Central memory CD8-positive, alpha-beta T cell (primary cell): ENCODE results near the gene ACTA1.
"Not testable (repeated sequence)": the region's sequence is repeated elsewhere in the genome, so short reads cannot be mapped to it uniquely, and the experiment has no call there.

ENCODE experiments used
- ATAC-seq: fragments of 150-1000 bp; cut with Tn5 transposase; replicated peaks from 2 replicates; pipeline ENCODE4 v1.10.0; 2022; ENCODE audit warnings: mild to moderate bottlenecking, moderate FRiP score, moderate number of reproducible peaks; ENCODE audit not compliant: poor library complexity, severe bottlenecking; ENCODE audit errors: extremely low read depth
- DNase-seq, 2 donors: peaks; one replicate each; pipeline ENCODE4 v3.0.0; 2021; ENCODE audit warnings: low spot score in 2 of 2
- H3K27ac Mint-ChIP-seq: one replicate; pipeline ENCODE4 v1.8.0; 2022; ENCODE audit warnings: low read depth, mild to moderate bottlenecking, moderate library complexity, mixed read lengths
- H3K27me3 Mint-ChIP-seq: one replicate; pipeline ENCODE4 v1.8.0; 2022; ENCODE audit warnings: mixed read lengths
- H3K36me3 Mint-ChIP-seq: one replicate; pipeline ENCODE4 v1.8.0; 2022; ENCODE audit warnings: mild to moderate bottlenecking, moderate library complexity, mixed read lengths; ENCODE audit not compliant: insufficient read depth
- H3K4me1 Mint-ChIP-seq: one replicate; pipeline ENCODE4 v1.8.0; 2022; ENCODE audit warnings: mixed read lengths
- H3K4me3 Mint-ChIP-seq: one replicate; pipeline ENCODE4 v1.8.0; 2022; ENCODE audit warnings: mild to moderate bottlenecking, moderate library complexity, mixed read lengths
- H3K9me3 Mint-ChIP-seq: one replicate; pipeline ENCODE4 v1.8.0; 2022; ENCODE audit warnings: mixed read lengths

The ACTA1 gene

DNA sequence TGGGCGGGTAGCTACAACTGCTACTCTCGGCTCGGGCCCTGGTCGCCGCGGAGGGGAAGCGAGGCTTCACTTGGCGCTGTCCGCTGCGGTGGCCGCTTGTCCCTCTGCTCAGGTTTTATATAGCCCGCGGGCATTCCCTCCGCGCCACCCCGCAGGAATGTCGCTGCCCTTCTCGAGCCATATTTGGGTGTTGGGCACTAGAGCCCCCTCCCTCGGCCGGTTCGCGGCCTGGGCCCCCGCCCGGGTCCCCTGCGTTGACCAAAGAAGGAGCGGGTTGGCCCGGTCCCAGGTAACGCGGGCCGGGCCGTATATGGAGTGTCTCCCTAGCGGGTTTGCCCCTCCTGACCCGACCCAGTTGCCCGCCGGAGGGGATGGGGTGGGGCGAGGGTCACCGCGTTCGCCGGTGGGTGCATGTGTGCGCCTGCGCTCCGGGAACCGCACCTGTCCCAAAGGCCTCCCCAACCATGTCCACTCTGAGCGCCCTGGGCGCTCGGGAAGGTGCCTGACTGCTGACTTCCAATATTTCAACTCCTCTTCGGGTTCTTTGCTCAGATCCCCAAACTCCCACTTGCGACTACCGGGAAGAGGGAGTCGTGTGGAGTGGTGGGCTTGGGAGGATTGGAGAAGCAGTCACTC is at the start of gene ACTA1:
ACTA1 (minus strand) TSS at position 90 of the 636 bp plus-strand sequence. CDS start 979 bp downstream, outside the sequence.
- ATAC-seq (no peak), DNase-seq (no peak)
- H3K36me3 Mint-ChIP-seq, result peaks cover 4% of the 10 kb centered on the region
- H3K4me3 Mint-ChIP-seq, result no peak within 1 kb of the TSS
- peaks cover 68% of the 10 kb centered on the region for H3K27me3 Mint-ChIP-seq
- H3K9me3 Mint-ChIP-seq, result no peaks in the 10 kb centered on the region
- no peak within 1 kb of the TSS for H3K27ac Mint-ChIP-seq
- H3K4me1 Mint-ChIP-seq, result peaks cover 18% of the 10 kb centered on the region

DNA sequence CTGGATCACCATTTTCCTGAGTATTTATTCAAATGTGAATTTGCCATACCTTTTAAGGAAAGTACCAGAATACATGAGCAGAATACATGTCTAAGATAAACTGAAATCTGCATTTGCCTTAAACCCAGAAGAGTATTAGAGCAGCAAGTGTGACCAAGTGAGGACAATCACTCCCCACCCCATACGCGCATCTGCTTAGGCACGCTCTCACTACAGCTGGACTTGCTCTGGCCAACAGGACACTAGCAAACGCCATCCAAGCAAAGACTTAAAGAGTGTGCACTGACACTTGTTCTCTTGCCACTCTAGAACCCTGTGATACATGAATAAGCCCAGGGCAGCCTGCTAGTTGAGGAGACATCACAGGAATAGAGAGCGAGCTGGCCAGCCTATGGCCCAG is 48.6 kb upstream of the ACTA1 start:
- H3K36me3 Mint-ChIP-seq, result peaks cover 51% of the 10 kb centered on the region
- H3K27ac Mint-ChIP-seq, result no peak overlapping the region
- DNase-seq (no peak), ATAC-seq (no peak)
- no peaks in the 10 kb centered on the region for H3K9me3 Mint-ChIP-seq
- H3K4me1 Mint-ChIP-seq, result peaks cover 10% of the 10 kb centered on the region
- H3K4me3 Mint-ChIP-seq, result no peak overlapping the region
- H3K27me3 Mint-ChIP-seq, result no peaks in the 10 kb centered on the region

DNA sequence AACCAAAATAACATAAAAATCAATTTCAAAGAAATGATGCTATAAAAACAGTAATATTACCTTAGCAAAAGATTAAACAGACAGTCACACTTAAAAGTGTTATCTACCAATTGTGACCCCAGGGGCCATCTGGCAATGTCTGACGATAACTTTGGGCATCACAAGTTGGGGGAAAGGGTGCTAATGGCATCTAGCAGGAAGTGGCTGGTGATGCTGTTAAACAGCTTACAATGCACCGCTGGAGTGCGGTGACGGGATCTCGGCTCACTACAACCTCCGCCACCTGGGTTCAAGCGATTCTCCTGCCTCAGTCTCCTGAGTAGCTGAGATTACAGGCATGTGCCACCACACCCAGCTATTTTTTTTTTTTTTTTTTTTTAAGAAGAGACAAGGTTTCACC is 46.6 kb upstream of the ACTA1 start:
- DNase-seq (peak in 1 of 2 donors; percentile 10), ATAC-seq (peak; percentile 40)
- Mint-ChIP-seq H3K27ac (peak overlapping the region; percentile 7), H3K4me1 (peaks cover 10% of the 10 kb centered on the region), H3K9me3 (no peaks in the 10 kb centered on the region), H3K36me3 (peaks cover 54% of the 10 kb centered on the region), H3K4me3 (no peak overlapping the region), H3K27me3 (no peaks in the 10 kb centered on the region)

DNA sequence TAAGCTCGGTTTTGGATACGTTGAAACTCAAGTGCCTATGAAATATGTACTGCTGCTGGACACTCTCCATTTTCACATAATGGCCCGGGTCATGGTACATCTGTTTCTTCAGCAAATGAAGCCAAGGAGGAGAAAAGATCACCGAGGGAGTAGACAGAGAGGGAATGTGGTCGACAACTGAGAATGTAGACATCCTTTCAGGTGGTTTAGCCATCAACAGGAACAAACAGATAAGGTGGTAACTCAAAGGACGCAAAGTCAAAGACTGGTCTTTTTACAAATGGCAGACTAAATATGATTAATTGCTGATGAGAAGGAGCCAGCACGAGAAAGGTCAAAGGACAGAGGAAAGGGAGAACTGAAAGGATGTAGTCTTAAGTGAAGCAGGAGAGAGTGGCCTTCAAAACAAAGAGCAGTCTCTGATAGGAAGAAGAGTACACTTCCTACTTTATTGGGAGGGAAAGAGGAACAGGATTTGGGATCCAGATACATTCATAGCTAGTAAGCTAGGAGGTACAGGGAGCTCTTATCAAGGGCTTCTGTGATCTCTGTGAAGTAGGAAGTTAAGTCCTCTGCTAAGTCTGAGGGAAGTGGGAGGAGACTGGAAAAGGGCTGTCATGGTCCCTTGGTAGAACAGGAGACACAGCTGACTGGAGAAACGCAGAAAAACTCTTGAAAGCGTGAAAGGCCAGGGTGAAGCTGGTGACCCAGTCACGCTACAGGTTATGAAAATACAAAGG is 45.9 kb upstream of the ACTA1 start:
- Mint-ChIP-seq H3K9me3 (no peaks in the 10 kb centered on the region), H3K36me3 (peaks cover 55% of the 10 kb centered on the region), H3K4me3 (no peak overlapping the region), H3K4me1 (peaks cover 10% of the 10 kb centered on the region), H3K27me3 (no peaks in the 10 kb centered on the region), H3K27ac (peak overlapping the region; percentile 7)
- DNase-seq (no peak), ATAC-seq (no peak)

DNA sequence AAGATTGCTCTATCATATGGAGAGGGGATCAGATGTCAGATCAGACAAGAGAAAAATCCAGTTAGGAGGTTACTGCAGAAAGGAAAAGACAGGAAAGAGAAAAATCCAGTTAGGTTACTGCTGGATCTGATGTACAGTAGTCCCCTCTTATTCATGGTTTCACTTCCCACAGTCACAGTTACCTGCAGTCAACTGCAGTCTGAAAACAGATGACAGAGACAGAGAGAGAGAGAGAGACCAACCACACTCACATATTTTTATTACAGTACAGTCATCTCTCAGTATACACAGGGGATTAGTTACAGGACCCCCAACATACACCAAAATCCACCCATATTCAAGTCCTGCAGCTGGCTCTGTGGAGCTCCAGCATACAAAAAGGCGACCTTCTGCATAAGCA is 45.0 kb upstream of the ACTA1 start:
- H3K4me3 Mint-ChIP-seq, result no peak overlapping the region
- H3K36me3 Mint-ChIP-seq, result peaks cover 60% of the 10 kb centered on the region
- H3K9me3 Mint-ChIP-seq, result no peaks in the 10 kb centered on the region
- no peak overlapping the region for H3K27ac Mint-ChIP-seq
- H3K27me3 Mint-ChIP-seq, result no peaks in the 10 kb centered on the region
- H3K4me1 Mint-ChIP-seq, result peaks cover 17% of the 10 kb centered on the region
- DNase-seq (no peak), ATAC-seq (no peak)

DNA sequence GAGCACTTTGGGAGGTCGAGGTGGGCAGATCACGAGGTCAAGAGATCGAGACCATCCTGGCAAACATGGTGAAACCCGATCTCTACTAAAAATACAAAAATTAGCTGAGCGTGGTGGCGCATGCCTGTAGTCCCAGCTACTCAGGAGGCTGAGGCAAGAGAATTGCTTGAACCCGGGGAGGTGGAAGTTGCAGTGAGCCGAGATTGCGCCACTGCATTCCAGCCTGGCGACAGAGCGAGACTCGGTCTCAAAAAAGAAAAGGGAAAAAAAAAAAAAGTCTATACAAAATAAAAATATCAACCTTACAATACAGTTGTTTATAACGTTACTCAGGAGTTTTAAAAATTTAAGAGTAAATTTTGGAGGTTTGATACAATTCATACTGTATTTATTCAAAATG is 42.0 kb upstream of the ACTA1 start:
- ATAC-seq, DNase-seq, H3K9me3 Mint-ChIP-seq, H3K27me3 Mint-ChIP-seq, H3K4me3 Mint-ChIP-seq, H3K27ac Mint-ChIP-seq: not testable (repeated sequence)
- Mint-ChIP-seq H3K4me1 (peaks cover 19% of the 10 kb centered on the region), H3K36me3 (peaks cover 55% of the 10 kb centered on the region)

GRCh38 chr1:229474509-229474908 is 40.6 kb upstream of the ACTA1 start:
- ATAC-seq, result no peak
- Mint-ChIP-seq H3K27ac (no peak overlapping the region), H3K9me3 (no peaks in the 10 kb centered on the region), H3K4me1 (peaks cover 18% of the 10 kb centered on the region), H3K36me3 (peaks cover 67% of the 10 kb centered on the region), H3K4me3 (no peak overlapping the region), H3K27me3 (no peaks in the 10 kb centered on the region)
- no peak for DNase-seq

- Mint-ChIP-seq H3K4me3 (no peak overlapping the region), H3K27ac (no peak overlapping the region), H3K27me3 (no peaks in the 10 kb centered on the region), H3K4me1 (peaks cover 18% of the 10 kb centered on the region), H3K36me3 (peaks cover 65% of the 10 kb centered on the region), H3K9me3 (no peaks in the 10 kb centered on the region)
- no peak for ATAC-seq
- no peak for DNase-seq
Observed at GRCh38 chr1:229471175-229471574, 37.3 kb upstream of the ACTA1 start.

- no peak overlapping the region for H3K4me3 Mint-ChIP-seq
- no peak for ATAC-seq
- H3K9me3 Mint-ChIP-seq, result no peaks in the 10 kb centered on the region
- no peaks in the 10 kb centered on the region for H3K27me3 Mint-ChIP-seq
- H3K4me1 Mint-ChIP-seq, result peaks cover 18% of the 10 kb centered on the region
- H3K36me3 Mint-ChIP-seq, result peaks cover 65% of the 10 kb centered on the region
- no peak for DNase-seq
- no peak overlapping the region for H3K27ac Mint-ChIP-seq
Observed at GRCh38 chr1:229470406-229471043, 36.6 kb upstream of the ACTA1 start.

GRCh38 chr1:229466887-229467286 is 33.0 kb upstream of the ACTA1 start:
- peaks cover 9% of the 10 kb centered on the region for H3K4me1 Mint-ChIP-seq
- ATAC-seq, result no peak
- H3K4me3 Mint-ChIP-seq, result no peak overlapping the region
- H3K36me3 Mint-ChIP-seq, result peaks cover 67% of the 10 kb centered on the region
- no peak overlapping the region for H3K27ac Mint-ChIP-seq
- H3K9me3 Mint-ChIP-seq, result no peaks in the 10 kb centered on the region
- DNase-seq, result no peak
- no peaks in the 10 kb centered on the region for H3K27me3 Mint-ChIP-seq

DNA sequence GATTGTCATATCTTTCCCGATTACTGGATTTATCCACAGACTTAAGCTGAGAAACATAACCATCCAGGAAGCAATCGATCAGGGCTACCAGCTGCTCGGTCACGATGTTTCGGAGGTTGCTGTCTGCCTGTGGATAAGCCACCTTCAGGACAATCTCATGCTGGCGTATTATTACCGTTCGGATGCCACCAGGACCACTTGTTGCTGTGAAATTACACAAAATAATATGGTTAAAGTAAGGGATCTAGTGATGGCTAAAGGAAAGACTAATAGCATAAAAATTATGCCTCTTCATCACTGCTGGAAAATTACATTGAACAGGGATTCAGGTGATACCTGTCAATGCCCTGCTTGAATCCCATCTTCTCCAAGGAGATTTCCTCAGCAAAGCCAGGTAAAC is 30.8 kb upstream of the ACTA1 start:
- Mint-ChIP-seq H3K27ac (no peak overlapping the region), H3K4me1 (peaks cover 6% of the 10 kb centered on the region), H3K4me3 (no peak overlapping the region), H3K9me3 (no peaks in the 10 kb centered on the region), H3K27me3 (no peaks in the 10 kb centered on the region), H3K36me3 (peaks cover 64% of the 10 kb centered on the region)
- DNase-seq, result no peak
- ATAC-seq, result no peak

GRCh38 chr1:229461032-229461668 is 27.3 kb upstream of the ACTA1 start:
- peaks cover 4% of the 10 kb centered on the region for H3K4me1 Mint-ChIP-seq
- DNase-seq, result no peak
- H3K36me3 Mint-ChIP-seq, result peaks cover 66% of the 10 kb centered on the region
- no peak overlapping the region for H3K4me3 Mint-ChIP-seq
- no peaks in the 10 kb centered on the region for H3K9me3 Mint-ChIP-seq
- no peak for ATAC-seq
- H3K27me3 Mint-ChIP-seq, result no peaks in the 10 kb centered on the region
- no peak overlapping the region for H3K27ac Mint-ChIP-seq
